Tibial artery (tissue), 4 donors: ENCODE measurements around the gene NPDC1.

Source experiments
- DNase-seq, 2 donors: peaks; one replicate each; pipeline ENCODE4 v3.0.0-alpha.2; 2019
- H3K27ac ChIP-seq, 2 donors: fragments of 200-600 bp; sonication (generic) in 1 of 2; 1 replicate in 1 of 2; 2 replicates in 1 of 2; pipeline ENCODE4 v1.5.1; 2018 to 2019; ENCODE audit warnings: mild to moderate bottlenecking in 1 of 2
- H3K27me3 ChIP-seq, 2 donors: fragments of 200-600 bp; sonication (generic) in 1 of 2; one replicate each; pipeline versions ENCODE4 v1.5.1 to v1.6.0; 2016 to 2019
- H3K36me3 ChIP-seq, 3 donors: fragments of 200-600 bp; sonication (generic) in 2 of 3; one replicate each; pipeline ENCODE4 v1.5.1; 2016 to 2019; ENCODE audit warnings: mild to moderate bottlenecking in 2 of 3
- H3K4me1 ChIP-seq, 4 donors: fragments of 200-600 bp; sonication (generic) in 2 of 4; 1 replicate in 3 of 4; 2 replicates in 1 of 4; pipeline ENCODE4 v1.5.1; 2016 to 2019
- H3K4me3 ChIP-seq, 2 donors: fragments of 200-600 bp; sonication (generic) in 1 of 2; 1 replicate in 1 of 2; 2 replicates in 1 of 2; pipeline ENCODE4 v1.5.1; 2018 to 2019; ENCODE audit warnings: mild to moderate bottlenecking in 2 of 2
- H3K9me3 ChIP-seq, 3 donors: fragments of 200-600 bp; sonication (generic) in 1 of 3; one replicate each; pipeline ENCODE4 v1.5.1; 2016 to 2019
- intact Hi-C: fragments of 100-400 bp; cut with DNase I; formaldehyde crosslinking; loops from one replicate; pipeline ENCODE4 v1.15.0; 2023; ENCODE audit warnings: low total_unique reads
- TF ChIP-seq, protein P1 (sequence below), 2 experiments: fragments of 200-600 bp in 1 of 2; fragments of 450-650 bp in 1 of 2; IDR thresholded peaks; one replicate each; pipeline ENCODE4 v1.5.1; 2017 to 2019; ENCODE audit warnings: antibody characterized with exemption in 2 of 2, mild to moderate bottlenecking in 1 of 2, moderate library complexity in 1 of 2

Gene NPDC1

DNA sequence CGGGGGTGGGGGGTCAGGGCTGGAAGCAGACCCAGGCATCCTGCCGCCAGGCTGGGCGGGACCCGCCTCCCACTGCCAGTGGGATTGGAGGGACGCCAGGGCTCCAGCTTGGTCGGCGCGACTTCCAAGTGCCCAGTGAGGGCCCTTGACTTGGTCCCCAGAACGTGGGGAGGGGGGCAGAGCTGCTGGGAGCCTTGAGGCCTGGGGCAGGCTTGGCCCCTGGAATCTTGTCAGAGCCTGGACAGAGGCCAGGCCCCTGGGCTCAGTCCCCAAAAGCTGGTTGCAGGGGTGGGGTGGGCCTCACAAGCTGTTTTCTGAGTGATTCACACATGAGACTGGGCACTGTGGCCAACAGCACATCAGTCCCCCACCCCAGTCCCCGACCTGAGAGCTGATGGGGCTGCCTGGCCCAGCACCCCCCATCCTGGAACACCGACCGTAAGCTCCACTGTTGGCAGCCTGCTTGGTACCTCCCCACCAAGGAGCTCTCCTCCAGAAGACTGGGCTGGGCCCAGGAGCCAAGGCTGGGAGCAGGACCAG lies 50.1 kb downstream of the NPDC1 start:
- TF ChIP-seq, protein P1, sequence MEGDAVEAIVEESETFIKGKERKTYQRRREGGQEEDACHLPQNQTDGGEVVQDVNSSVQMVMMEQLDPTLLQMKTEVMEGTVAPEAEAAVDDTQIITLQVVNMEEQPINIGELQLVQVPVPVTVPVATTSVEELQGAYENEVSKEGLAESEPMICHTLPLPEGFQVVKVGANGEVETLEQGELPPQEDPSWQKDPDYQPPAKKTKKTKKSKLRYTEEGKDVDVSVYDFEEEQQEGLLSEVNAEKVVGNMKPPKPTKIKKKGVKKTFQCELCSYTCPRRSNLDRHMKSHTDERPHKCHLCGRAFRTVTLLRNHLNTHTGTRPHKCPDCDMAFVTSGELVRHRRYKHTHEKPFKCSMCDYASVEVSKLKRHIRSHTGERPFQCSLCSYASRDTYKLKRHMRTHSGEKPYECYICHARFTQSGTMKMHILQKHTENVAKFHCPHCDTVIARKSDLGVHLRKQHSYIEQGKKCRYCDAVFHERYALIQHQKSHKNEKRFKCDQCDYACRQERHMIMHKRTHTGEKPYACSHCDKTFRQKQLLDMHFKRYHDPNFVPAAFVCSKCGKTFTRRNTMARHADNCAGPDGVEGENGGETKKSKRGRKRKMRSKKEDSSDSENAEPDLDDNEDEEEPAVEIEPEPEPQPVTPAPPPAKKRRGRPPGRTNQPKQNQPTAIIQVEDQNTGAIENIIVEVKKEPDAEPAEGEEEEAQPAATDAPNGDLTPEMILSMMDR (IDR thresholded peaks at IDR 0.05): no peak
- Histone ChIP-seq H3K4me1 (peaks cover 0 to 34% (median 27%) of the 10 kb centered on the region in 4 donors), H3K36me3 (no peaks in the 10 kb centered on the region), H3K27me3 (peaks cover 0 to 35% of the 10 kb centered on the region in 2 donors), H3K27ac (peak overlapping the region in 1 of 2 donors; percentile 29), H3K9me3 (no peaks in the 10 kb centered on the region), H3K4me3 (peak overlapping the region in 1 of 2 donors; percentile 29)
- DNase-seq: peak in 1 of 2 donors; percentile 76
- intact Hi-C loops: no loop called here

DNA sequence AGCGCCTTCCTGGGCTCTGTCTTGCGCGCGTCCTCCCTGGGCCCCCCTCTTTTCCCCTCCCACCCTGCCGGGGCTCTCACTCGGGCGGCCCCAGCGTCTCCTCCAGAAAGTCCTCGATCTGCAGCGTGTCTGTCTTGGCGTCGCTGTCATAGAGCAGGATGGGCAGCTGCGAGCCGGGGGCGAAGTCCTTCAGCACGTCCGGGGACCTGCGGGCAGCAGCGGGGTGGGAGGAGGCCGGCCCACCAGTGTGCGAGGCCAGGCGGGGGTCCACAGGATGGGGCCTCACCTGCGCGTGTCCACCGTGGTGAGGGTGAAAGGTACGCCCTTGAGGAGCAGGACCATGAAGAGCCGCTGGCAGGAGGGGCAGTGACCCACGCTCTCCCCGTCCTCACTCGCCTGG lies 50.6 kb downstream of the NPDC1 start:
- intact Hi-C loops: no loop called here
- no peak for DNase-seq

DNA sequence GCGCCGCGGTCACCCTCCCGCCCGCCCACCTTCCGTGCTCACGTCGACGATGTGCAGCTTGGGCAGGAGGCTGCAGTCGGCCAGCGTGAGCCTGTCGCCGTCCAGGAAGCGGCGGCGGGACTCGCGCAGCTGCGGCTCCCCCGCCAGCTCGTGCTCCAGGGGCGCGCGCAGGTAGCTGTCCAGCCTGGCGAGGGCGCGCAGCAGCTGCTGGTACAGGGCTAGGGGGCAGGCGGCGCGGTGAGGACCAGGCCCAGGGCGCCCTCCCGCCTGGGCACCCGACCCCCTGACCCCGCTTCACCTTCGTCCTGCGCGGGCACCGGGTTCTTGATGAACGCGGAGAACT lies 51.1 kb downstream of the NPDC1 start:
- intact Hi-C loops: no loop called here
- Histone ChIP-seq H3K9me3 (no peaks in the 10 kb centered on the region), H3K27me3 (peaks cover 0 to 31% of the 10 kb centered on the region in 2 donors), H3K36me3 (no peaks in the 10 kb centered on the region), H3K4me3 (no peak overlapping the region), H3K4me1 (peaks cover 0 to 34% (median 27%) of the 10 kb centered on the region in 4 donors), H3K27ac (no peak overlapping the region)
- no peak for DNase-seq
- TF ChIP-seq, protein P1 (IDR thresholded peaks at IDR 0.05): no peak

More for the DNA sequence above, 50.6 kb downstream of the NPDC1 start:
- TF ChIP-seq, protein P1 (IDR thresholded peaks at IDR 0.05): no peak
- peaks cover 0 to 34% (median 27%) of the 10 kb centered on the region in 4 donors for H3K4me1 ChIP-seq
- H3K27me3 ChIP-seq: peaks cover 0 to 34% of the 10 kb centered on the region in 2 donors
- H3K36me3 ChIP-seq: no peaks in the 10 kb centered on the region
- no peak overlapping the region for H3K27ac ChIP-seq
- H3K4me3 ChIP-seq: peak overlapping the region in 1 of 2 donors; percentile 29
- H3K9me3 ChIP-seq: no peaks in the 10 kb centered on the region

DNA sequence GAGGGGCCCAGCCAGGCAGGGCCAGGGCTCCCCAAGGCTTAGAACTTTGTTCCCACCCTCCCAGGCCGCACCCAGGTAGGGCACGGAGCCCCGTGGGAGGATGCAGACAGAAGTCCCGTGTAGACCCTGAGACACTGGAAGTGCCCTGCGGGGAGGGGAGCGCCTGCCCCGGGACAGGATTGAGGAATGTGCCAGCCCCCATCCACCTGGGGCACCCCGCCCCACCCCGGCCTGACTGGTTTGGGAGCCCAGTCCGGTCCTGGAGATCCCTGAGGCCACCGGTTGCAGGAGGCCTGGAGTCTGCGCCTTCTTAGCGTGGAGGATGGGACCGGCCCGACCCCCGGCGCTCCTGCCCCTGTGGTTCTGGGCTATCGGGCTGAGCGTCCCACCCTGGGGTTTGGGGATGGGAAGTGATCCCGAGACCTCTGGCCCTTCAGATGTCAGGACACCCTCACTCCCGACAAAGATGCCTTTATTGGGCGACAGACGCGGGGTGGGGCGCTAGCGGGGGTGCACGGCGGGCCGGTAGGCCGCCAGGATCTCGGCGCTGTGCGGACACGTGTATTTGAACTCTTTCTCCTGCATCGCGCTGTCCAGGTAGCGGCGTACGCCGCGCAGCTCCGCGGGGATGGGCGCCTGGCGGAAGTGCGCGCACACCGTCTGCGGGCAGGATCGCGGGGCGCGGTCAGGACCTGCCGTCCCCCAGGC lies 51.6 kb downstream of the NPDC1 start:
- peaks cover 0 to 31% of the 10 kb centered on the region in 2 donors for H3K27me3 ChIP-seq

DNA sequence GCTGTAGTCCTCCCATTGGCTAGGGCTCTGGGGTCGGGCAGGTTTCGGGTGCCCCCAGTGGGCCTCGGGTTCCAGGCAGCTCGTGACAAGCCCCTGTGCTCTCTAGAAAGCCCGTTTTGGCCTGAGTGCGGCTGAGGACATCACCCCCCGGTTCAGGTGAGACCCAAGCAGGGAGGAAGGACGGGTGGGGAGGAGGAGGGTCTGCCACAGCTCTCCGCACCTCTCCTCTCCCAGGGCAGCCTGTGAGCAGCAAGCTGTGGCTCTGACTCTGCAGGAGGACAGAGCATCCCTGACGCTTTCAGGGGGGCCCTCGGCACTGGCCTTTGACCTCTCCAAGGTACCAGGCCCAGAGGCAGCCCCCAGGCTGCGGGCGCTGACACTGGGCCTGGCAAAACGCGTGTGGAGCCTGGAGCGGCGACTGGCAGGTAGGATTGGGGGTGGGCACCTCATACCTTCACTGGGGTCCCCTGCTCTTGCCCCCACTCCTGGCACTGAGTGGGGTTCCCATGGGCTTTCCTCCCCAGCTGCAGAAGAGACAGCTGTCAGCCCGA lies 53.1 kb downstream of the NPDC1 start:
- H3K4me3 ChIP-seq: peak overlapping the region; percentile 76 to 86
- peak overlapping the region; percentile 74 to 81 for H3K27ac ChIP-seq
- H3K27me3 ChIP-seq: peaks cover 0 to 31% of the 10 kb centered on the region in 2 donors
- TF ChIP-seq, protein P1 (IDR thresholded peaks at IDR 0.05): no peak
- peaks cover 0 to 34% (median 27%) of the 10 kb centered on the region in 4 donors for H3K4me1 ChIP-seq
- H3K9me3 ChIP-seq: no peaks in the 10 kb centered on the region
- no peak for DNase-seq
- intact Hi-C loops: no loop called here
- no peaks in the 10 kb centered on the region for H3K36me3 ChIP-seq

More for the DNA sequence above, 51.6 kb downstream of the NPDC1 start:
- Histone ChIP-seq H3K36me3 (no peaks in the 10 kb centered on the region), H3K9me3 (no peaks in the 10 kb centered on the region), H3K4me3 (no peak overlapping the region), H3K27ac (no peak overlapping the region), H3K4me1 (peaks cover 0 to 34% (median 27%) of the 10 kb centered on the region in 4 donors)
- intact Hi-C loops: no loop called here
- TF ChIP-seq, protein P1 (IDR thresholded peaks at IDR 0.05): no peak
- no peak for DNase-seq
